Measurements from ENCODE around the gene ARVCF. TPM values are rescaled to one million over a fixed set of nuclear protein-coding genes. Genes with fewer than 3 reads are reported as not detected.

ARVCF gene
- total and polyA plus RNA-seq, 2 experiments from 2014 or later = 1.1 to 4.0 TPM

- peak within 1 kb of the TSS; percentile 87 for H3K4me3 ChIP-seq
- peak within 1 kb of the TSS; percentile 81 for H3K27ac ChIP-seq
- peaks cover 47% of the 10 kb centered on the region for H3K79me2 ChIP-seq (ENCODE audit: insufficient read depth)
- H2AFZ ChIP-seq = peak within 1 kb of the TSS; percentile 87
- no peaks in the 10 kb centered on the region for H3K9me2 ChIP-seq (ENCODE audit: insufficient read depth)
- H3K27me3 ChIP-seq (replicated peaks; ENCODE audit: insufficient read depth) = no peaks in the 10 kb centered on the region; the same call in 1 of the 2 replicates
- peak; percentile 97 for DNase-seq
- H3K9me3 ChIP-seq (ENCODE audit: low read depth) = no peaks in the 10 kb centered on the region
- no peak for TF ChIP-seq EZH2phosphoT487 (IDR thresholded peaks at IDR 0.05; ENCODE audit: insufficient read depth, low read depth)
- TF ChIP-seq EZH2 (IDR thresholded peaks at IDR 0.05; ENCODE audit: insufficient read depth, poor library complexity, severe bottlenecking) = no peak
- 2 to 3% methylated on average over 38 to 60 of the region's 61 CpGs for WGBS, 2 experiments (ENCODE audit: low coverage in 1 of 2, low lambda C conversion rate in 2 of 2, missing lambda C conversion rate in 2 of 2)
- peak within 1 kb of the TSS; percentile 80 for H3K4me2 ChIP-seq (ENCODE audit: unreplicated experiment)
- no peaks in the 10 kb centered on the region for H3K36me3 ChIP-seq (ENCODE audit: low read depth)
- peak within 1 kb of the TSS; percentile 97 for H3K9ac ChIP-seq
- H3K4me1 ChIP-seq (ENCODE audit: insufficient read depth) = peaks cover 7% of the 10 kb centered on the region
- no peaks in the 10 kb centered on the region for H3F3A ChIP-seq (ENCODE audit: insufficient read depth)
- in situ Hi-C loops (cut with MboI) = no loop called here
- H4K20me1 ChIP-seq (ENCODE audit: insufficient read depth) = no peaks in the 10 kb centered on the region
These were observed 4.0 kb upstream of the ARVCF start, which contains the start of gene TANGO2 for GRCh38 chr22:20020533-20021195. TANGO2 (plus strand) TSS chr22:20021110; CDS start chr22:20036799, 15,689 bp downstream.

- Histone ChIP-seq H3K4me3 (peak overlapping the region; percentile 87), H3K9me2 (ENCODE audit: insufficient read depth) (no peaks in the 10 kb centered on the region), H3K27me3 (replicated peaks; ENCODE audit: insufficient read depth) (no peaks in the 10 kb centered on the region; the same call in 1 of the 2 replicates), H4K20me1 (ENCODE audit: insufficient read depth) (no peaks in the 10 kb centered on the region), H2AFZ (peak overlapping the region; percentile 87; the same call in 1 of the 2 replicates), H3K9ac (peak overlapping the region; percentile 97), H3K79me2 (ENCODE audit: insufficient read depth) (peaks cover 39% of the 10 kb centered on the region), H3K36me3 (ENCODE audit: low read depth) (no peaks in the 10 kb centered on the region), H3K9me3 (ENCODE audit: low read depth) (no peaks in the 10 kb centered on the region), H3K27ac (no peak overlapping the region), H3K4me1 (ENCODE audit: insufficient read depth) (peaks cover 7% of the 10 kb centered on the region), H3K4me2 (ENCODE audit: unreplicated experiment) (peak overlapping the region; percentile 72), H3F3A (ENCODE audit: insufficient read depth) (no peaks in the 10 kb centered on the region)
- in situ Hi-C loops (cut with MboI) = no loop called here
- 80 to 81% methylated on average over 8 of the region's 8 CpGs for WGBS, 2 experiments (ENCODE audit: low coverage in 1 of 2, low lambda C conversion rate in 2 of 2, missing lambda C conversion rate in 2 of 2)
- TF ChIP-seq EZH2 (IDR thresholded peaks at IDR 0.05; ENCODE audit: insufficient read depth, poor library complexity, severe bottlenecking) = no peak
- TF ChIP-seq EZH2phosphoT487 (IDR thresholded peaks at IDR 0.05; ENCODE audit: insufficient read depth, low read depth) = no peak
- DNase-seq = no peak
These were observed 3.3 kb upstream of the ARVCF start for GRCh38 chr22:20019661-20020532.

- no peaks in the 10 kb centered on the region; the same call in 1 of the 2 replicates for H3K27me3 ChIP-seq (replicated peaks; ENCODE audit: insufficient read depth)
- no peak for TF ChIP-seq EZH2phosphoT487 (IDR thresholded peaks at IDR 0.05; ENCODE audit: insufficient read depth, low read depth)
- no peak for TF ChIP-seq EZH2 (IDR thresholded peaks at IDR 0.05; ENCODE audit: insufficient read depth, poor library complexity, severe bottlenecking)
- no peaks in the 10 kb centered on the region for H3F3A ChIP-seq (ENCODE audit: insufficient read depth)
- no peaks in the 10 kb centered on the region for H3K9me3 ChIP-seq (ENCODE audit: low read depth)
- H3K9me2 ChIP-seq (ENCODE audit: insufficient read depth) = no peaks in the 10 kb centered on the region
- H3K9ac ChIP-seq = no peak overlapping the region
- H3K36me3 ChIP-seq (ENCODE audit: low read depth) = no peaks in the 10 kb centered on the region
- H3K79me2 ChIP-seq (ENCODE audit: insufficient read depth) = peaks cover 20% of the 10 kb centered on the region
- no peak overlapping the region for H3K4me3 ChIP-seq
- H3K4me1 ChIP-seq (ENCODE audit: insufficient read depth) = peaks cover 7% of the 10 kb centered on the region
- no peak overlapping the region for H2AFZ ChIP-seq
- no peak overlapping the region for H3K27ac ChIP-seq
- 48 to 76% methylated on average over 5 of the region's 5 CpGs for WGBS, 2 experiments (ENCODE audit: low coverage in 1 of 2, low lambda C conversion rate in 2 of 2, missing lambda C conversion rate in 2 of 2)
- in situ Hi-C loops (cut with MboI) = no loop called here
- no peak overlapping the region for H3K4me2 ChIP-seq (ENCODE audit: unreplicated experiment)
- no peaks in the 10 kb centered on the region for H4K20me1 ChIP-seq (ENCODE audit: insufficient read depth)
- DNase-seq = no peak
These were observed 1.4 kb upstream of the ARVCF start for GRCh38 chr22:20018001-20018400.

- H3F3A ChIP-seq (ENCODE audit: insufficient read depth) = no peaks in the 10 kb centered on the region
- H3K4me1 ChIP-seq (ENCODE audit: insufficient read depth) = peaks cover 6% of the 10 kb centered on the region
- no peaks in the 10 kb centered on the region; the same call in 1 of the 2 replicates for H3K27me3 ChIP-seq (replicated peaks; ENCODE audit: insufficient read depth)
- H4K20me1 ChIP-seq (ENCODE audit: insufficient read depth) = no peaks in the 10 kb centered on the region
- peaks cover 16% of the 10 kb centered on the region for H3K79me2 ChIP-seq (ENCODE audit: insufficient read depth)
- WGBS, 2 experiments (ENCODE audit: low coverage in 1 of 2, low lambda C conversion rate in 2 of 2, missing lambda C conversion rate in 2 of 2) = 65 to 67% methylated on average over 9 of the region's 9 CpGs
- in situ Hi-C loops (cut with MboI) = no loop called here
- DNase-seq = no peak
- H3K9me3 ChIP-seq (ENCODE audit: low read depth) = no peaks in the 10 kb centered on the region
- H3K9me2 ChIP-seq (ENCODE audit: insufficient read depth) = no peaks in the 10 kb centered on the region
- TF ChIP-seq EZH2 (IDR thresholded peaks at IDR 0.05; ENCODE audit: insufficient read depth, poor library complexity, severe bottlenecking) (no peak), EZH2phosphoT487 (IDR thresholded peaks at IDR 0.05; ENCODE audit: insufficient read depth, low read depth) (no peak)
- H3K4me3 ChIP-seq = no peak overlapping the region
- H3K4me2 ChIP-seq (ENCODE audit: unreplicated experiment) = no peak overlapping the region
- no peak overlapping the region for H2AFZ ChIP-seq
- no peak overlapping the region for H3K27ac ChIP-seq
- H3K36me3 ChIP-seq (ENCODE audit: low read depth) = no peaks in the 10 kb centered on the region
- H3K9ac ChIP-seq = no peak overlapping the region
These were observed 967 bp upstream of the ARVCF start for GRCh38 chr22:20017622-20017958.
